Spleen (tissue), 7 donors: ENCODE data around the gene PDIA2.

ENCODE experiments used
- CTCF ChIP-seq, 11 experiments: fragments of 200-600 bp in 7 of 11; fragments of 450-650 bp in 4 of 11; sonication (generic) in 4 of 11; IDR thresholded peaks in 8 of 11; conservative IDR thresholded peaks in 3 of 11; 1 replicate in 7 of 11; 2 replicates in 4 of 11; pipeline versions ENCODE4 v1.4.0 to v1.8.0; 2016 to 2021; ENCODE audit warnings: antibody characterized with exemption in 11 of 11, inconsistent platforms in 4 of 11, mild to moderate bottlenecking in 1 of 11
- POLR2A ChIP-seq, 3 donors: fragments of 450-650 bp; IDR thresholded peaks; one replicate each; pipeline ENCODE4 v1.5.1; 2017; ENCODE audit warnings: antibody characterized with exemption in 3 of 3, mild to moderate bottlenecking in 1 of 3
- POLR2AphosphoS5 ChIP-seq, 3 donors: sonication (generic); formaldehyde crosslinking; IDR thresholded peaks; one replicate each; pipeline ENCODE4 v1.5.1; 2017; ENCODE audit warnings: antibody characterized with exemption in 3 of 3
- donor health status: DM: no; HTN: no; CAD: no; lungs with moderate emphysema.
- donor health status: DM: no; HTN: no; CAD: no.
- donor health status: DM: no; HTN: no; CAD: no.

GRCh38 chr16:284204-285120 lies 1.5 kb downstream of the PDIA2 start:
- TF ChIP-seq POLR2AphosphoS5 (IDR thresholded peaks at IDR 0.05): peak in 1 of 3 donors; percentile 40
- TF ChIP-seq POLR2A (IDR thresholded peaks at IDR 0.05): no peak
- no peak for TF ChIP-seq CTCF (IDR thresholded peaks at IDR 0.05 in 8 of 11, conservative IDR thresholded peaks at IDR 0.05 in 3 of 11)
